ENCODE data around the gene PPFIBP1. TPM values are rescaled to one million over a fixed set of nuclear protein-coding genes. Genes with fewer than 3 reads are reported as not detected.

The PPFIBP1 gene
- total and polyA plus RNA-seq, 2 of the 8 experiments (the other 6 are each of a cell fraction or from before 2014, with no cell fraction given), result 7.7 to 31.3 TPM

DNA sequence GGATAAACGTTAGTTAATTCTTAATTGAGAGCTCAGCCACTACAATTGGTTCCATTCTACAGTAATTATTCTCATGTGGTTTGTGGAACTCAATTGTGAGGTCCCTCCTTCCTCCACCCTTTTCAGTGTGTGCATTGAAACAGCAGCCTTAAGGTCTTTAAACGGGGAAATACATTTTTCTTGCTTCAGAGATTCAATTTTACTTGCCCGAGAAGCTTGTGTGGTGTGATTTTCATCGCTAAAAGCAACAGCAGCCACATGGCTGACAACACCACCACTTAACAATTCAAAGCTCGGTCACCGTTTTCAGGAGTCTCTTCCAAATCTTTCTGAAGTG, 733 bp upstream of the PPFIBP1 start:
- H3K4me3 ChIP-seq (ENCODE audit: extremely low read depth in 1 of 4, insufficient read depth in 2 of 4, low read depth in 3 of 4, low read length in 4 of 4), result peak overlapping the region; percentile 63 to 86 (median 77)
- peaks cover 0 to 16% of the 10 kb centered on the region in 2 experiments; a peak in 2 of 4 replicates for H3K79me2 ChIP-seq (ENCODE audit: control insufficient read depth in 1 of 2, insufficient read depth in 2 of 2, low read length in 2 of 2)
- H3K18ac ChIP-seq (ENCODE audit: extremely low read depth, low read length), result peak overlapping the region; percentile 91; the same call in 1 of the 2 replicates
- no peaks in the 10 kb centered on the region for H3K9me3 ChIP-seq (ENCODE audit: insufficient read depth in 2 of 2, low read depth in 1 of 2, low read length in 1 of 2)
- ChIA-PET POLR2A (ENCODE audit: partially characterized antibody) (interaction anchor here (0.8 to 3.9 kb wide), 10 partner anchors 8 to 188 kb away, joined by 3 to 18 read pairs (median 4); no protein-coding TSS in a partner anchor), CTCF (ENCODE audit: partially characterized antibody) (interaction anchor here (0.8 to 1.7 kb wide), 4 partner anchors 12 to 139 kb away, joined by 3 read pairs; no protein-coding TSS in a partner anchor)
- no peak overlapping the region for H4K8ac ChIP-seq (ENCODE audit: extremely low read depth, insufficient read depth, low read length)
- H3K79me1 ChIP-seq (ENCODE audit: low read depth, low read length), result no peaks in the 10 kb centered on the region
- no peak overlapping the region for H3K56ac ChIP-seq (replicated peaks; ENCODE audit: insufficient read length, low read depth, low read length)
- peak overlapping the region; percentile 38; the same call in 1 of the 2 replicates for H2AFZ ChIP-seq (ENCODE audit: low read length)
- H4K20me1 ChIP-seq (replicated peaks in 1 of 2; ENCODE audit: control insufficient read depth in 1 of 2, insufficient read depth in 2 of 2, low read length in 2 of 2), result peaks cover 1 to 3% of the 10 kb centered on the region in 2 experiments
- H3K9ac ChIP-seq (replicated peaks in 1 of 4; ENCODE audit: extremely low read depth in 1 of 4, low read depth in 3 of 4, low read length in 3 of 4), result peak overlapping the region; percentile 69 to 86 (median 82)
- no peak overlapping the region for H2BK20ac ChIP-seq (ENCODE audit: low read length)
- no peak overlapping the region for H3K14ac ChIP-seq (ENCODE audit: insufficient read length)
- H3K4ac ChIP-seq (replicated peaks; ENCODE audit: insufficient read length, low read depth, low read length), result peak overlapping the region; percentile 19
- no peaks in the 10 kb centered on the region for H3K36me3 ChIP-seq (ENCODE audit: control insufficient read depth in 2 of 4, insufficient read depth in 4 of 4, low read length in 3 of 4)
- FAIRE-seq (no peak), DNase-seq (ENCODE audit: low read depth in 1 of 2, low spot score in 2 of 2) (no peak)
- H2BK15ac ChIP-seq (ENCODE audit: low read length), result no peak overlapping the region
- no peak overlapping the region for H4K91ac ChIP-seq (replicated peaks; ENCODE audit: insufficient read length, low read length)
- no peak overlapping the region for H3K23ac ChIP-seq (ENCODE audit: insufficient read length)
- peak overlapping the region; percentile 84 to 91 for H3K4me2 ChIP-seq (ENCODE audit: insufficient read depth in 1 of 2, low read depth in 2 of 2, low read length in 2 of 2)
- peaks cover 4 to 12% (median 11%) of the 10 kb centered on the region in 4 experiments for H3K4me1 ChIP-seq (replicated peaks in 1 of 4; ENCODE audit: control insufficient read depth in 3 of 4, insufficient read depth in 4 of 4, low read length in 3 of 4)
- H3K23me2 ChIP-seq (ENCODE audit: low read depth, low read length), result peaks cover 10% of the 10 kb centered on the region
- no peak overlapping the region for H4K5ac ChIP-seq (ENCODE audit: insufficient read length, low read depth, low read length)
- peak overlapping the region; percentile 71; the same call in 1 of the 2 replicates for H2BK5ac ChIP-seq (ENCODE audit: low read depth, low read length)
- H2AK5ac ChIP-seq (ENCODE audit: low read depth, low read length), result no peak overlapping the region
- peak overlapping the region; percentile 83 for H3K27ac ChIP-seq (ENCODE audit: low read depth, low read length)
- TF ChIP-seq, protein P1, sequence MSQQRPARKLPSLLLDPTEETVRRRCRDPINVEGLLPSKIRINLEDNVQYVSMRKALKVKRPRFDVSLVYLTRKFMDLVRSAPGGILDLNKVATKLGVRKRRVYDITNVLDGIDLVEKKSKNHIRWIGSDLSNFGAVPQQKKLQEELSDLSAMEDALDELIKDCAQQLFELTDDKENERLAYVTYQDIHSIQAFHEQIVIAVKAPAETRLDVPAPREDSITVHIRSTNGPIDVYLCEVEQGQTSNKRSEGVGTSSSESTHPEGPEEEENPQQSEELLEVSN (IDR thresholded peaks at IDR 0.05), result peak; percentile 49; the same call in 1 of the 2 replicates
- no peak for TF ChIP-seq SP1 (IDR thresholded peaks at IDR 0.05; ENCODE audit: low read depth, low read length)
- 18% methylated on average over 6 of the region's 6 CpGs; no CpG with 5 or more reads in 1 of the 2 experiments for WGBS, 2 experiments (ENCODE audit: extremely low coverage in 1 of 2, insufficient coverage in 1 of 2, insufficient read length in 1 of 2, insufficient replicate concordance in 2 of 2, low coverage in 1 of 2, low lambda C conversion rate in 2 of 2, missing lambda C conversion rate in 1 of 2)
- 0 out of 2 replicates have a peak overlapping the region, but pooled peaks have one; percentile 13 for H2BK12ac ChIP-seq (ENCODE audit: low read depth, low read length)
- H3K27me3 ChIP-seq (replicated peaks in 1 of 4; ENCODE audit: control insufficient read depth in 3 of 4, extremely low read depth in 1 of 4, insufficient read depth in 3 of 4, low read length in 3 of 4), result peaks cover 0 to 3% (median under 1%) of the 10 kb centered on the region in 4 experiments; a peak in 2 of 7 replicates
- H2BK120ac ChIP-seq (replicated peaks; ENCODE audit: low read depth, low read length), result no peak overlapping the region

Measured in H1 (cell line).